ENCODE results near the gene JUNB.

JUNB gene

DNA sequence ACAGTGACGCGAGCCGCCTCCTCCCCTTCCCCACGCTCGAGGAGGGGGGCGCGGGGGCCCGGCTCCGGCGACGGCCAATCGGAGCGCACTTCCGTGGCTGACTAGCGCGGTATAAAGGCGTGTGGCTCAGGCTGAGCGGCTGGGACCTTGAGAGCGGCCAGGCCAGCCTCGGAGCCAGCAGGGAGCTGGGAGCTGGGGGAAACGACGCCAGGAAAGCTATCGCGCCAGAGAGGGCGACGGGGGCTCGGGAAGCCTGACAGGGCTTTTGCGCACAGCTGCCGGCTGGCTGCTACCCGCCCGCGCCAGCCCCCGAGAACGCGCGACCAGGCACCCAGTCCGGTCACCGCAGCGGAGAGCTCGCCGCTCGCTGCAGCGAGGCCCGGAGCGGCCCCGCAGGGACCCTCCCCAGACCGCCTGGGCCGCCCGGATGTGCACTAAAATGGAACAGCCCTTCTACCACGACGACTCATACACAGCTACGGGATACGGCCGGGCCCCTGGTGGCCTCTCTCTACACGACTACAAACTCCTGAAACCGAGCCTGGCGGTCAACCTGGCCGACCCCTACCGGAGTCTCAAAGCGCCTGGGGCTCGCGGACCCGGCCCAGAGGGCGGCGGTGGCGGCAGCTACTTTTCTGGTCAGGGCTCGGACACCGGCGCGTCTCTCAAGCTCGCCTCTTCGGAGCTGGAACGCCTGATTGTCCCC is at the start of gene JUNB:
TSS of gene JUNB (plus strand) at position 142 of the 706 bp plus-strand sequence. CDS start at position 428, 286 bp downstream.
- peak; percentile 96 for DNase-seq

DNA sequence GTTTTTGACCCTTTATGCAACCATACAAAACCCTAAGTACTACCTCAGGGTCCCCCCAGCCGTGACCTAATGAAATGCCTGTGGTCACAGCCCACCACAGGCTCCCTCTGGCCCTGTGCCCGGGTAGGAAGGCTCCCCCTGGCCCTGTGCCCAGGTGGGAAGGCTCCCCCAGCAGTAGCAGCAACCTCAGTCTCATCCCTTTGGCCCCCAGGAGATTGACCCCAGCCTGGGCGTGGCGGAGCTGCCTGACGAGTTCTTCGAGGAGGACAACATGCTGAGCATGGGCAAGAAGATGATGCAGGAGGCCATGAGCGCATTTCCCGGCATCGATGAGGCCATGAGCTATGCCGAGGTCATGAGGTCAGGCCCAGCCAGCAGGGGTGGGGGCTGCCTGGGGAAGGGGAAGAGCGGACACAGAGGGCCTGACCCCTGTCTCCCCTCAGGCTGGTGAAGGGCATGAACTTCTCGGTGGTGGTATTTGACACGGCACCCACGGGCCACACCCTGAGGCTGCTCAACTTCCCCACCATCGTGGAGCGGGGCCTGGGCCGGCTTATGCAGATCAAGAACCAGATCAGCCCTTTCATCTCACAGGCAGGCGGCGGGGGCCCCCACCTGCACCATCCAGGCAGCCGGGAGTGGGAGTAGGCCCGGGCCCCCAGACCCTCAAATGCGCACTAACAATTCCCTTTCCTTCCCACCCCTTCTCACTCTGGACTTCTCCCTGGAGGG is 46.0 kb upstream of the JUNB start:
- no peak for DNase-seq

GRCh38 chr19:12748489-12748888 is 42.8 kb upstream of the JUNB start:
- DNase-seq: no peak

DNA sequence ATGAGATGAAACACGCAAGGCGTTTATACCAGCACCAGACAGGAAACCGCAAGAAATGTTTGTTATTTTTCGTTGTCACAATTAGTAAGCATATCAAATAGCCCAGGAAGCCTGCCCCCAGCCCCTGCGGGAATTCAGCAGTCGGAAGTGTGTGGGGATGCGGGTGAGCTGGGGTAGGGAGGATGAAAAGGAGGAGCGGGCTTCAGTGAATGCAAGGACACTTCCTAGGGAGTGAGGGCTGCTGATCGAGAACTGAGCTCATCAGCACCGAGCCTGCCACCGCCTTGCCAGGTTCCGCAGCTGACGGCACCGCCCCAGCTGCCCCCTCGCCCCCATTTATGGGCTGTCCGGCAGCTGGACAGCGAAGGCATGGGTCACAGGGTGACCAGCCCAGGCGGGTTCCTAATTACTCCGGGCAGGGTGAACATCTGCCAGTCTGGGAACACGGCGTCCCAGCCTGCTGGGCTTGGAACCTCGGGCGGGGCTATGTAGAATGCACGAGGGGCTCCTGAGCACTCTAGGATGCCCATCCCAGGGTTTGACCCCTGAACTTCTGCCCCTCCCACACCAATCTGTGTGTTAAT is 41.3 kb upstream of the JUNB start:
- DNase-seq: no peak

DNA sequence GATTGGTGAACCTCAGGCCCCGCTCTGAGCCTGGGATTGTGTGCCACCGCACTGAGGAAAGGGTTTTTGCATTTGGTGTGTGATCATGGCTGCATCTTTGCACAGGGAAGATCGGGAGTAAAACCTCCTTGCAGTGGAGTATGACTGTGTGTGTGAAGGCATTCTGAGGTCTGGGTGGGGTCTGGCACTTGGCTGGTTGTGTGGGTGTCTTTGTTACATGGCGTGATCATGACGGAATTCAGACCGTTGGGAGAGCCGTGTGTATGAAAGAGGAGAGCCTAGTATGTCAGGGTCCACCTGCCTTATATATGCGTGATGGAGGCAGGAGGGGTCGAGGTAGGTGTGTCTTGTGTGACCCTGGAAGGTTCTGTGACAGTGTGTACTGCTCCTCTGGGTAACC is 40.4 kb upstream of the JUNB start:
- DNase-seq: no peak

GRCh38 chr19:12751635-12752034 is 39.7 kb upstream of the JUNB start, which contains the start of gene BEST2:
BEST2 (plus strand) TSS chr19:12751791; CDS start chr19:12752593, 802 bp downstream.
- DNase-seq: no peak

GRCh38 chr19:12752056-12752781 is 39.1 kb upstream of the JUNB start:
- no peak for DNase-seq

GRCh38 chr19:12754465-12755196 is 36.7 kb upstream of the JUNB start:
- no peak for DNase-seq

DNA sequence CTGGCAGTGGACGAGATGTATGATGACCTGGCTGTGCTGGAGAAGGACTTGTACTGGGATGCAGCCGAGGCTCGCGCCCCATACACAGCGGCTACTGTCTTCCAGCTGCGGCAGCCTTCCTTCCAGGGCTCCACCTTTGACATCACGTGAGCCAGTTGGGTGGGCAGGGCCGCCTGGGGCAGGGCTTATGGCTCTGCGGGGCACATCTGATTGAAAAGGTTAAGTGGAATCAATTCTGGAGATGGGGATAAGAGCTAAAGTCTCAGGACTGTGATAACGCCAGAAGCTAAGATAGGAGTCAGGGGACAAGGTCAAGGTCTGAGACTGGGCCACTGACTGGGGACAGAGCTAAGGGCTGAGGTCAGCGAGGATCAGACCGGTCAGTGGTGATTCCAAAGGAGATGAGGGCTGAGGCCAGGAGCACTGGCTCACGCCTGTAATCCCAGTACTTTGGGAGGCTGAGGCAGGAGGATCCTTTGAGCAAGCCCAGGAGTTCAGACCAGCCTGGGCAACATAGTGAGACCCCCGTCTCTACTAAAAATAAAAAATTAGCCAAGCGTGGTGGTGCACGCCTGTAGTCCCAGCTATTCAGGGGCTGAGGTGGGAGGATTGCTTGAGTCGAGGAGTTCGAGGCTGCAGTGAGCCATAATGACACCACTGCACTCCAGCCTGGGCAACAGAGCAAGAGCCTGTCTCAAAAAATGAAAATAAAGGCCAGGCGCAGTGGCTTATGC is 35.0 kb upstream of the JUNB start:
- no peak for DNase-seq

DNA sequence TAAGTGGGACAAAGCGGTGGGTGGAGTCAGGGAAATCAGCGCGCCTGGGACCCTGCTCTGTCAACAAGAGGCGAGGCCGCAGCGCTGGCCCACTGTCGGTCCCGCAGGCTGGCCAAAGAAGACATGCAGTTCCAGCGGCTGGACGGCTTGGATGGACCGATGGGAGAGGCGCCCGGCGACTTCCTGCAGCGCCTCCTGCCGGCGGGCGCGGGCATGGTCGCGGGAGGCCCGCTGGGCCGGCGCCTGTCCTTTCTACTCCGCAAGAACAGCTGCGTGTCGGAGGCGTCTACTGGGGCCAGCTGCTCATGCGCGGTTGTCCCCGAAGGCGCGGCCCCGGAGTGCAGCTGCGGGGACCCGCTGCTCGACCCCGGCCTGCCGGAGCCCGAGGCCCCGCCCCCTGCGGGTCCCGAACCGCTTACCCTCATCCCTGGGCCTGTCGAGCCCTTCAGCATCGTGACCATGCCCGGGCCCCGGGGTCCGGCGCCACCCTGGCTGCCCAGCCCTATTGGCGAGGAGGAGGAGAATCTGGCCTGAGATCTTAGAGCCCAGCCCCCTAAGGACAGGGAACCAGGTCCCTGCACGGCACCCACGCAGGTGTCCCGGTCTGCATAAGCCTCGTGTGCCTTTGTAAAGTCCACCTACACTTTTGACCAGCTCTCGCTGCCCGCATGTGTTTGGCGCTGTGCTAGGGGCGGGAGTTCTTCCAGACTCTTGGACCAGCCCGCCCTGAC is 33.6 kb upstream of the JUNB start:
- peak; percentile 68 for DNase-seq

GRCh38 chr19:12759686-12760085 is 31.6 kb upstream of the JUNB start:
- DNase-seq: no peak

- DNase-seq: no peak
Measured at GRCh38 chr19:12763100-12763499, 28.2 kb upstream of the JUNB start.

DNA sequence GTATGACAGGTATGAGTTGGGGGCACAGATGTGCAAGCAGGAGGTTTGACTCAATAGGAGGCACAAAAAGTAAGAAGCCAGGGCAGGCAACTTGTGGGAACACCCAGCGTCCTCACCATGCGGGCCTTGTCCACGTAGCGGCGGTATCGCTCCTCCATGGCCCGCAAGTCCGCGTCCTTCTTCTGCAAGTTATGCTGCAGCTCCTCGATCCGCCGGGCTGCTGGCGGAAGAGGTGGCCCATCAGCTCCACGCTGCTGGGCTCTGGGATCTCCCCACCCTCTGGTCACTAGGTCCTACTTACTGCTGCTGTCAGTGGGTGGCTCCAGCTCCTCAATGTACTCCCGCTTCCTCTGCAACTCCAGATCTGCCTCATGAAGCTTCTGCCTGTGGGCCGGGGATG is 26.6 kb upstream of the JUNB start:
- no peak for DNase-seq

- DNase-seq: no peak
Measured at GRCh38 chr19:12766051-12766521, 25.2 kb upstream of the JUNB start.

- no peak for DNase-seq
Measured at GRCh38 chr19:12767150-12767549, 24.1 kb upstream of the JUNB start.

DNA sequence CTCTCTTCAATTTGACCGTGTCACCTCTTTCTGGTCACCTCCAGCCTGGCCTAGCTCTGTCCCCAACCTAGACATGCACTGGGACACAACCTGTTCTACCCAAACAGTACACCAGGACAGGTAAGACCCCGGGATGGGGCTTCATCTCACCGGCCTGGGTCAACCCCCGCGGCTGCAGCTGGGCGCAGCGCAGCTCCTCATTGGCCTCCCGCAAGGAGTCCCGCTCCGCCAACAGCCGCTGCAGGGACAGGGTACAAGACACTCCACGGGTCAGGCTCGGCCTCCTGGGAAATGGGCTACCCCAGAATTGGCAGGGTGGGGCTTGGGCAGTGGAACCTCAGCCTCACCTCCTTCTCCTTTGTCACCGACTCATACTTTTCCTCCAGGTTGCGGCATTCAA is 23.6 kb upstream of the JUNB start:
- no peak for DNase-seq

- DNase-seq: peak; percentile 36
Measured at GRCh38 chr19:12769689-12770088, 21.6 kb upstream of the JUNB start.

- no peak for DNase-seq
Measured at GRCh38 chr19:12770922-12771321, 20.4 kb upstream of the JUNB start.

GRCh38 chr19:12772323-12772722 is 19.0 kb upstream of the JUNB start:
- no peak for DNase-seq

- peak; percentile 43 for DNase-seq
Measured at GRCh38 chr19:12773571-12773970, 17.7 kb upstream of the JUNB start.

Data from hematopoietic multipotent progenitor cell treated with erythropoietin and hydrocortisone succinate and interleukin-3 and kit ligand, for 8 days (in vitro differentiated cells).